CD4-positive, alpha-beta T cell treated with Interleukin-10 for 1 hour (primary cell): Measurements from ENCODE around the gene MYH16.
"Not testable (repeated sequence)": the region's sequence is repeated elsewhere in the genome, so short reads cannot be mapped to it uniquely, and the experiment has no call there.

Experiments
- DNase-seq: peaks from one replicate; pipeline ENCODE4 v3.0.0-alpha.2; 2020

Gene MYH16

GRCh38 chr7:99258501-99258900 is 14.1 kb upstream of the MYH16 start:
- no peak for DNase-seq

DNA sequence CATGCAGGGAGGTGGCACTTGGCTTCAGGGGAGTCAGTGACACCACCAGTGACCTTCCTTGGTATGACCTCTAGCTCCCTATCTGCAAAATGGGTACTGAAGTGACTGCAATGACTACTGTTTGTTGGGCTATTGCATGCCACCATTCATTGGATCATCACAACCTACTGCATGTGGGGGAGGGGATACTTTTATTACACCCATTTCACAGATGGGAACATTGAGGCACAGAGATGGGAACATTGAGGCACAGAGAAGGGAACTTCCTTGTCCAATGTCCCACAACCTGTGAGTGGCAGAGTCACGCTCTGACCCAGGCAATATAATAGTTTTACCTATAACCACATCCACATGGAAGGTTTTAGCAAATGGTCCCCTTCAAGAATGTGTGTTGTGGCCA is 12.2 kb upstream of the MYH16 start:
- no peak for DNase-seq

- no peak for DNase-seq
Observed at GRCh38 chr7:99261646-99262045, 11.0 kb upstream of the MYH16 start.

DNA sequence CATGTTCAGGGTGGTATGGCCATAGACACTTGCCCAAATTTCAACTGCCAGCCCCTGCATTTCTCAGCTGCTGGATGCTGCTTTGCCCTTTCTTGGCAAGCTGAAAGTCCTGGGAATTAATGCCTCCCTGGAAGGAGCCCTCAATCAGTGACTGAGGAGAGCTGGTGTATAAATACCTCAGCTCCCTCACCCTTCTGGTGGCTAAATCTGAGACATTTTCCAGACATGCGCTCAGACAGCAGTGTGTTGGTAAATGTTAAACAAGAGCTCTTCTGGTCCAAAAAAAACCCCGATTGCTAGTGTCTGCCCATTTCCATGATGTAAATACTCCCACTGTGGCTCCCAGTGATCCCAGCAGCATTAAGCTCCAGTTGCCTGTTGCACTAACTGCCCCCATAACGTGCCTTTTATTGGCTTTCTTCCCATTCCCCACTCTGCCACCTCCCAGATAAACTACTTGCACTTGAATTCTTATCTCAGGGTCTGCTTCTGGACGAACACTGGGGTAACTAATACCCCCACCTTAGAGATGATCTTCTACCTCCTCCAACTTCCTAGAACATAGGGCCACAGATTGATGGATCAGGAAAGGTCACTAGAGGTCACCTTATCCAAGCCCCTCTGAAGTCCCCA is 6.7 kb upstream of the MYH16 start:
- DNase-seq: no peak

DNA sequence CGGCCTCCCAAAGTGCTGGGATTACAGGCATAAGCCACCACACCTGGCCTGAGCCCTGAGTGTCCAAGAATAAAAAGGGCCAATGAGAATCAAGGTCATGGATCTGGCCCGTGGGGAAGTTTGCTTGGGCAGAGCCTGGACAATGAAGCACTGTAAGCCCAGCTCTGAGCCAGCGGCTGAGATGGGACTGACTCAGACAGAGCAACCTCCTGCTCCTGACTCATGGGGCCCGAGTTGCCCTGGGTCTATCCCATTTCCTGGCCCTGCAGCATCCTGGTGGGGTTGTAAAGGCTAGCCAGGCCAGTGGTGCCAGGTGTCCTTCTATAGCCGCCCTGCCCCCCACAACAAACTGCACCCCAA is 5.2 kb upstream of the MYH16 start:
- DNase-seq: no peak

DNA sequence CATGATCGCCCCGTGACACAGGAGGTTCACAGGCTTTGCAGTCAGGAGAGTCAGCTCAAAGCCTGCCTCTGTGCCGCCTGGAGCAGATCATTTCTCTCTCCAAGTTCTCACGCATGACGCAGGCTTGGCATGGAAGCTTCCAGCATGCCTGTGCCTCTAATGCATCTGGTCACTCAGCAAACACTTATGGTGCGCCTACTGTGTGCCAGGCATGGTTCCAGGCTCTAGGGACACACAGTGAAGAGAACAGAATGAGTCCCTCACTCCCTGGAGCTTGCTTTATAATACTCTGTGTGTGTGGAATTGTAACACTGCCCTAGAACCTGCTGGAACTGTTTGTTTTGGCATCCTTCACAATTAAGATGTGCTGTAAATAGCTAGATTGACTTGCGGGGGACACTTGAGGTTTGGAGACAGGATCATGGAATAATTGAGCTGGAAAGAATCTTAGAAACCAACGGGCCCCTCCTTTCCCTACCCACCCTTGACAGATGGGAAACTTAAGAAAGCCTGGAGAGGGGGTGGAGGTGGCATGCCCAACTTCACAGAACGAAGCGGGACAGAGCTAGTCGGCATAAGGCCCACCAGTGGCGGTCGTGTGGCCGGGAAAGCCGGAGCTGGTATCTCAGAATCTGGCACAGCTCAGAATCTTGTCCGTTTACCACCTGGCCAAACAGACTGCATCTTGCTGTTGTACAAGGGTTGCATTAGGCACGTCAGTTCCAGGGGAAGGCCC is 4.6 kb upstream of the MYH16 start:
- DNase-seq: no peak

- DNase-seq: no peak
Observed at GRCh38 chr7:99268577-99268908, 4.1 kb upstream of the MYH16 start.

DNA sequence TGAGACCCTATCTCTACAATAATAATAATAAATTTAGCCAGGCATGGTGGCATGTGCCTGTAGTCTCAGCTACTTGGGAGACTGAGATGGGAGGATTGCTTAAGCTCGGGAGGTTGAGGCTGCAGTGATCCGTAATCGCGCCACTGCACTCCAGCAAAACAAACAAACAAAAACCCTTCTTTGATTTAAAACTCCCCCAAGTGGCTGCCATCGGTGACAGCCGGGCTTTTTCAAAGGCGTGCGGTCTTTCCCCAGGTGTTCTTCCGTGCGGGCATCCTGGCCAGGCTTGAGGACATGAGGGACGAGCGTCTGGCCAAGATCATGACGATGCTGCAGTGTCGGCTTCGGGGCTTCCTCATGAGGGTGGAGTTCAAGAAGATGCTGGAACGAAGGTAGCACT is 1.9 kb upstream of the MYH16 start:
- no peak for DNase-seq

DNA sequence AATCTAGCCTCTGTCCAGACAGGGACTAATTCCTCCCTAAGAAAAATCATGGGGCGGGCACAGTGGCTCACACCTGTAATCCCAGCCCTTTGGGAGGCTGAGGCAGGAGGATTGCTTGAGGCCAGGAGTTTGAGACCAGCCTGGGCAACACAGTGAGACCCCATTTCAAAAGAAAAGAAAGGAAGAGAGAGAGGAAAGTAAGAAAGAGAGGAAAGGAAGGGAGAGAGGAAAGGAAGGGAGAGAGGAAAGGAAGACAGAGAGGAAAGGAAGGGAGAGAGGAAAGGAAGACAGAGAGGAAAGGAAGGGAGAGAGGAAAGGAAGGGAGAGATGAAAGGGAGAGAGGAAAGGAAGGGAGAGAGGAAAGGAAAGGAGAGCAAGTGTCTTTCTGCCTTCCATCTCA is 922 bp downstream of the MYH16 start:
- DNase-seq: not testable (repeated sequence)

- DNase-seq: not testable (repeated sequence)
Observed at GRCh38 chr7:99274908-99275307, 2.3 kb downstream of the MYH16 start.

DNA sequence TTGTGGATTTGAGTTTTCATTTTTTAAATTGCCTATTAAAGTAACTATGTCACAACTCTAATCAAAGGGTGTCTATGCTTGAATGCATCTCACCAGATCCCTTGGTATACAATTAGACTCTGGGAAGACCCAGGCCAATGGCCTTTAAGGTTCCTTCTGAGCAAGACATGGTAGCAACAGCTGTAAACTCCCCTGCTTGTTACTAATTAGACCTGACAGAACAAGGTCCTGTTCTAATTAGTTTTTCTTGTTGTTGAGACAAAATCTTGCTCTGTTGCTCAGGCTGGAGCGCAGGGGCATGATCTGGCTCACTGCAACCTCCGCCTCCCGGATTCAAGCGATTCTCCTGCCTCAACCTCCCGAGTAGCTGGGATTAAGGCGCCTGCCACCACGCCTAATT is 2.9 kb downstream of the MYH16 start:
- DNase-seq: no peak

DNA sequence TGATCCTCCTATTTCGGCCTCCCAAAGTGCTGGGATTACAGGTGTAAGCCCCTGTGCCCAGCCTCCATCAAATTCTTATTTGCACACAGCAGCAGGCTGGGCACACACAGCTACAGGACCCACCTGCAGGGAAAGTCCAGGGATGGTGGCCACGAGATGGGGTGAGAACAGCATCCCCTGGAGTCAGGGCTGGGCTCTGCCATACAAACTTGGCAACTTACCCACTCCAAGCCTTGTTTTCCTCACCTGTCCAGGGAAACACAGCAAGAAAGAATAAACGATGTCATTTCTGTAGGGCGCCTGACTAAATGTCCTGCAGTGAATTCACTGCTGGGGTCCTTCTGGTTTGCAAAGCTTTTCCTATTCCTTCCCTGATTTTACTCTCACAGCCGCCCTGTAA is 5.5 kb downstream of the MYH16 start:
- no peak for DNase-seq

- not testable (repeated sequence) for DNase-seq
Observed at GRCh38 chr7:99284165-99284564, 11.5 kb downstream of the MYH16 start.

- DNase-seq: no peak
Observed at GRCh38 chr7:99287779-99288534, 15.3 kb downstream of the MYH16 start.

DNA sequence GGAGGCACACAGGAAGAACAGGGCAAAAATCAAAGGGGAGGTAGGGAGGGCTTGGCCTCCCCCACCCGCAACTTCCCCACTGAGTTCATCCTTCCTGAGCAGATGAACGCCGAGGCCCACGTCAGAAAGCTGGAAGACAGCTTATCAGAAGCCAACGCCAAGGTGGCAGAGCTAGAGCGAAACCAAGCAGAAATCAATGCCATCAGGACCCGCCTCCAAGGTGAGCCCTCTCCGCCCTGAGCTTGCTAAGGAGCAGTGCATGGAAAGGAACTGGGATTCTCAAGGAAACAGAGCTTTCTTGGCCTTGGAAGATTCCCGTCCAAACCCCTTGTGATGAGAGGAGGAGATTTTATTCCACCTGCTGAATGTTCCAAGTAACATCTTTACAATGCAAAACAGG is 16.5 kb downstream of the MYH16 start:
- no peak for DNase-seq

DNA sequence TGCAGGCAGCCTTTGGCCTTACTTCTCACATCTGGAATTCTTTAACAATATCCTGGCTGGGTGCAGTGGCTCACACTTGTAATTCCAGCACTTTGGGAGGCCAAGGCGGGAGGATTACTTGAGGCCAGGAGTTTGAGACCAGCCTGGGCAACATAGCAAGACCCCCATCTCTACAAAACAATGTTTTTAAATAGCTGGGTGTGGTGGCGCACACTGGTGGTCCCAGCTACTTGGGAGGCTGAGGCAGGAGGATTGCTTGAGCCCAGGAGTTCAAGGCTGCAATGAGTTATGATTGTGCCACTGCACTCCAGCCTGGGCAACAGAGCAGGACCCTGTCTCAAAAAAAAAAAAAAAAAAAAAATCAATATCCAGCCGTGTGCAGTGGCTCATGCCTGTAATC is 17.5 kb downstream of the MYH16 start:
- not testable (repeated sequence) for DNase-seq

DNA sequence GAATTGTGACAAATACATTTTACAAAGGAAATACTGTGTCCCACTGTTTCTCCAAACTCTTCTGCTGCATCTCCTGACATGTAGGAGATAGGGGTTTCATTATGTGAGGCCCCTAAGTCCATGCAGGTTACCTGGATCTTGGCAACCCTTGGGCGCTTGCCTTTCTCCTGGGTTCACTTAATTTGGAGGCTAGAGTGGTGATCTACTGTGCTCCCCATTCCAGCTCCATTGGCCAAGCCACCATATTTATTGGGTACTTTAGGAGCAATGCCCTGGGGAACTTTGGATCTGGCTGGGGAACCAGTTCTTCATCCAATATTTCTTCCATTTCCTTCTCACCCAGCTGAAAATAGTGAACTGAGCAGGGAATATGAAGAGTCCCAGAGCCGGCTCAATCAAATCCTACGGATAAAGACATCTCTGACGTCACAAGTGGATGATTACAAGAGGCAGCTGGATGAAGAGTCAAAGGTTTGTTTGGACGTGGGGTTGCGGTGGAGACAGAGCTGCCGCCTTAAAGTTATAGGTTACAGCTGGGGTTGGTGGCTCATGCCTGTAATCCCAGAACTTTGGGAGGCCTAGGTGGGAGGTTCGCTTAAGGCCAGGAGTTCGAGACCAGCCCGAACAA is 18.5 kb downstream of the MYH16 start:
- DNase-seq: no peak

DNA sequence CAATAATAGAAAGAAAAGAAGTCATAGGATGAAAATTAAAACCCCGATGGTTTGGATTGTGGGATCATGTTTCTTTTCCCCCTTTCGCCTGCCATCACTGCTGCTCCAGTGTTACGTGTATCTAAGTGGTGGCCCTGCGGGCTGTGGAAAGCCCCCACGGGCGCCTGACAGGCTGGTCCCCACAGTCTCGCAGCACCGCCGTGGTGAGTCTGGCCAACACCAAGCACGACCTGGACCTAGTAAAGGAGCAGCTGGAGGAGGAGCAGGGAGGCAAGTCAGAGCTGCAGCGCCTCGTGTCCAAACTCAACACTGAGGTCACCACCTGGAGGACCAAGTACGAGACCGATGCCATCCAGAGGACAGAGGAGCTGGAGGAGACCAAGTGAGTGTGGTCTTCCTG is 19.5 kb downstream of the MYH16 start:
- DNase-seq: no peak

- no peak for DNase-seq
Observed at GRCh38 chr7:99293167-99293566, 20.5 kb downstream of the MYH16 start.

DNA sequence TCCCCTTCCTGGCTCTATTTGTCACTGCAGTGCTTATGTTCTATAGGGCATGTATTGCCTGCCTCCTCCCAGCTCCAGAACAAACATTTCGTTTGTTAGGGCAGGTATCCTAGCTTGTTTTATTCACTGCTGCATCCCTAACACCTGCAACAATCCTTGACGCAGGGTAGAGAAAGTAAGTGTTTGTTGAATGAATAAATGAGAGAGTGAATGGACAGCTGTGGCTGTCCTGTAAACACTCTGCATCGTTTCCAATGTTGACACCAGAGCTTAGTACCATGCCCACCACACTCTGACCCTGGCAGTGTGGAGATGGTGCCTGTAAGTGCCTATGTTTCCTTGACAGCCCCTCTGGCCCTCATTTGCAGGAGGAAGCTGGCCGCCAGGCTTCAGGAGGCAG is 21.0 kb downstream of the MYH16 start:
- DNase-seq: no peak

GRCh38 chr7:99296471-99296870 is 23.8 kb downstream of the MYH16 start:
- no peak for DNase-seq

DNA sequence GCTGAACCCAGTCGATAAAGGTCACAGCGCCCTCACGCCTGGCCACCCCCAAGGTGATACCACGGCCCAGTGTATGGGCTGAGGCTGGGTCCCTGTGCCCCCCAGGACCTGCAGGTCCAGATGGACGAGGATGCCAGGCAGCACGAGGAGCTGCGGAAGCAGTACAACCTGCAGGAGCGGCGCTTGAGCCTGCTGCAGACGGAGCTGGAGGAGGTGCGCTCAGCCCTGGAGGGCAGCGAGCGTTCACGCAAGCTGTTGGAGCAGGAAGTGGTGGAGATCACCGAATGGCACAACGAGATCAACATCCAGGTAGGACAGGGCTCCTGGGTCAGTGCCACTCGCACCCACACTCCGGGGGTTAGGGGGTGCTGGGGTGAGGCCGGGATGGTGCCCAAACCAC is 28.9 kb downstream of the MYH16 start:
- DNase-seq: no peak

- no peak for DNase-seq
Observed at GRCh38 chr7:99305473-99306260, 33.0 kb downstream of the MYH16 start.
